GM21723 (cell line): Measurements from ENCODE around the gene SLC18A3.
A peak's percentile ranks its signal among the peaks of the same experiment; 100 is the strongest.

Experiments used
- ATAC-seq: cut with Tn5 transposase; IDR thresholded peaks from one replicate; pipeline ENCODE4 v1.9.1; 2021; ENCODE audit warnings: mild to moderate bottlenecking, moderate library complexity; ENCODE audit not compliant: unreplicated experiment

SLC18A3 gene

DNA sequence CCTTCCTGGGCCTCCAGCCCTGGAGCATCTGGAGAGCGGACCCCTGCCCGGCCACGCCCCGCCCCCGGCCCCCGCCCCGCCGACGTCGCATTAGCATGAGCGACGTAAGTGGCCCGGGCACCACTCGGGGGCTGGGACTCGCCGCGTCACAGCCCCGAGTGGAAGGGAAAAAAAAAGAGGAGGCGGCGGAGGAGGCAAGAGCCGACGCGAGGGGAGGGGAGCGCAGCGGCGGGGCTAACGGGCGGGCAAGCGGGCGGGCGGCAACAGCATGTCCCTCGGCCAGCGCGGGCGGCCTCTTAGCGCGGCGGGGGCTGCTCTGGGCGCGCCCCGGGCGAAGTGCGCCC is at the start of gene SLC18A3:
TSS of gene SLC18A3 (plus strand) at position 197 of the 344 bp plus-strand sequence. CDS start 431 bp downstream, outside the sequence.
- ATAC-seq: no peak

DNA sequence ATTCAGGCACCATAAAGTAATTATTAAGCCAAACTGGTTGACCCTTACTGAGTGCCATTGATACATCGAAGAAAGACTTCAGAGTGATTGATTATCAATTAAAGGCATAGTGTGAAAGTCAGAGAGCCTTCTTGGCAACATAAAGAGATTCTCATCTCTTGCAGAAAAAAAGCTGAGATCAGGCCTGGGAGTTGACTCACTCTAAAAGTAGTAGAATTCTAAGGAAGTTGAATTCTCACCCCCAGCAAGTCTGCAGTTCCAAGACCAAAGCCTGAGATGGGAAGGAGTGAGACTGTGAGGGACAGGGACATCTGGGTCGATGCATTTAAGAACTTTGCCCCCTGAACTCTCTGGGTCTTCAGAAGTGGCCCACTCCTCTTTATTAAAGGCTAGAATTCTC is 49.6 kb upstream of the SLC18A3 start:
- no peak for ATAC-seq

DNA sequence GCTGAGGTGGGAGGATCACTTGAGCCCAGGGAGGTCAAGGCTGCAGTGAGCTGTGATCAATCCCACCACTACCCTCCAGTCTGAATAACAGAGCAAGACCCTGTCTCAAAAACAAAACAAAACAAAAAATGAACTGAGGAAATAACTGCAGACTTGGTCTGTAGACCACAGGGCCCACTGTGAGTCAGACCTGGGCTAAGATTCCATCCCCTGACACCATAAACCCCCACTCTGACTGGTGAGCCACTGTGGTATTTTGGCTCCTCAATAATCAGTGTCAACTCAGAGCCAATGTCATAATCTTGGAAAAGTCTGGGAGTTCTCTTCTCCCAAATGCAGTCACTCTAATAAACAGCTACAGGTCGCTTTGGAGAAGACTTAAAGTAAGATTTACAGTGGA is 47.2 kb upstream of the SLC18A3 start:
- no peak for ATAC-seq

DNA sequence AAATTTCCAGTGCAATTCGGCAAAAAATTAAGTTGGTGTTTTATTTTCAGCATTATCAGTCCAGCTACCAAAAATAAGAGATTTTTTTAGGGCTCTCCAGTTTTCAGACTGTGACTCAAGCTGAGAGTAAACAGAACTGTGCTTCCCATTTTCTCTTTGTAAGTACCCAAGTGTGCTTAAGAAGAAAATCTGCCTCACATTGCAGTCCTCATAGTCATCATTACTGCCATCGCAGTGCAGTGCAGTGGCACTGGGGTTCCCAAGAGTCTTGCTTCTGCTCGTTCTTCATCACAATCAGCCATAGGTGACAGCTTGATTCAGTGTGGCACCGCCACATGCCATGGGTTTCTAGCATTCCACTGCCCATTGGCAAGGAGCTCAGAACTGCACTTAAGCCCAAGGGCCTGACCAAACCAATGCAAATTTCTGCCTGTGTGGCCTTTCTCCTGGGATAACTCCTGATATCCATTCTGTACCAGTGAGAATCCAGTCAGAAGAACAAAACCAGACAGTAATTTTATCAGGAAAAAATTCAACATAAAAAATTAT is 45.6 kb upstream of the SLC18A3 start:
- ATAC-seq: peak; percentile 48

DNA sequence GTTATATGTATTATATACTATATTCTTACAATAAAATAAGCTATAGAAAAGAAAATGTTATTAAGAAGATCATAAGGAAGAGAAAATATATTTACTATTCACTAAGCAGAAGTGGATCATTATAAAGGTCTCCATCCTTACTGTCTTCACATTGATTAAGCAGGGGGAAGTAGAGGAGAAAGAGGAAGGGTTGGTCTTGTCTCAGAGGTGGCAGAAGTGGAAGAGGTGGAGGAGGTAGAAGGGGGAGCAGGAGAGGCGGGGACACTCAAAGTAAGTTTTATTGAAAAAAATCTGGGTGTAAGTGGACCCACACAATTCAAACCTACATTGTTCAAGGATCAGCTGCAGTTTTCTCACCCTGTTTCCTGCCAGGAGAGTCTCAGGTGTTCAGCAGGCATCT is 42.3 kb upstream of the SLC18A3 start:
- peak; percentile 13 for ATAC-seq

DNA sequence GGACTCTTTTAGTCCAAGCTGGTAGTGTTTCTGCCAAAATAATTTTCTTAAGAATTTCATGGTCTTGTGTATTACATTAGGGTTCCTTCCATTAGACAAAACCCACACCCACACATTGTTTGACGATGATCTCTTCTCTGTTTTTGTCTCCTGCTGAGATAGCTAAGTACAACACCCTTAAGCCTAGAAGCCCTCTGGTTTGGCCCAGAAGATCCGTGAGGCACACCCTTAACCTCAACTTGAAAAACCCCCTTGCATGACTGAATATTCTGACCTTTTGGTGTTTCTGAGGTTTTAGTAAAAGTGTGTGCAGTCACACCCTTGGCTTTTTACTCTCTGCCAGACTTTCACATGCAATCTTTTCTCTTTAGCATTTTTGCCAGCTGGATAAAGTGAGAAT is 41.9 kb upstream of the SLC18A3 start:
- ATAC-seq: peak; percentile 79

DNA sequence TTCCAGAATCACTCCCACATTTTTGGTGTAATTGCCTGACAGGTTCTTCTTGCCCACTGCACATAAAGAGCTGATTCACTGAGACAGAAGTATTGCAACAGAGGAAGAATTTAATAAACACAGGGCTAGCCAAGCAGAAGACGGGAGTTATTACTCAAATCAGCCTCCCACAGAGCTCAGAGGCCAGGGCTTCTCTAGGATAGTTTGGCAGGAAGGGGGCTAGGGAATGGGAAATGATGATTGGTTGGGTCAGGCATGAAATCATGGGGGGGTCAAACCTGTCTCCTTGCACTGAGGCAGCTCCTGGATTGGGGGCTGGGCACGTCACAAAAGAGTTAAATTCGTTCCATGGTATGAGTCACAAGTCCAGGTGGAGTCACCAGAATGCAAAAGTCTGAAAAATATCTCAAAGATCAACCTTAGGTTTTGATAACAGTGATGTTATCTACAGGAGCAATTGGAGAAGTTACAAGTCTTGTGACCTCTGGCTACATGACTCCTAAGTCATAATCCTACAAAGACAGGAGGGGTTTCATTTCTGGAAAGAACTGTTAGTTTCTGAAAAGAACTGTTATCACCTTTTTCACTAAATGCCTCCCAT is 41.0 kb upstream of the SLC18A3 start:
- ATAC-seq: no peak

GRCh38 chr10:49571388-49571787 is 38.7 kb upstream of the SLC18A3 start:
- ATAC-seq: no peak

GRCh38 chr10:49572594-49573114 is 37.5 kb upstream of the SLC18A3 start:
- no peak for ATAC-seq

- ATAC-seq: no peak
Measured at GRCh38 chr10:49575489-49576072, 34.5 kb upstream of the SLC18A3 start.

DNA sequence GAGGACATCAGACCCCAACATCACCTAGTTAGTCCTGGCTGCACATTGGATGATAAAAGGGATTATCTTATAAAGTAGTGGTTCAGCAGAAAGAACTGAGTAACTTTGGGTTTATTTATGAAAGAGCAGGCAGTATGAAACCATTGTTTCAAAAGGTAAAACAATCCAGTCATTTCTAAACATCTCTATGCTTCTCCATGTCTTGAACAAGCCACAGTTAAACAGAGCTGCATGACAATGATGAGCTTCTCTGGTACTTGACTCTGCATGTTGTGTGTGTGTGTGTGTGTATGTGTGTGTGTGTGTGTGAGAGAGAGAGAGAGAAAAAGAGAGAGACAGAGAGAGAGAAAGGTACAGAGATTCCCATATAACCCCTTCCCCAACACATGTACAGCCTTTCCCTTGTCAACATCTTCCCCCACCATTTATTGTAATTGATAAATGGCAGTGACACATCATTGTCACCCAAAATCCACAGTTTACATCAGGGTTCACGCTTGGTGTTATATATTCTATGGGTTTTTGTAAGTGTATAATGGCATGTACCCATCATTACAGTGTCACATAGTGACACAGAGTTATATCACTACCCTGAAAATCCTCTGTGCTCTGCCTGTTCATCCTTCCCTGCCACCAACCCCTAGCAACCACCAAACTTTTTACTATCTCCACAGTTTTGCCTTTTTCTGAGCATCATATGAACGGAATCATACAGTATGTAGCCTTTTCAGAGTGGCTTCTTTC is 32.8 kb upstream of the SLC18A3 start:
- no peak for ATAC-seq

DNA sequence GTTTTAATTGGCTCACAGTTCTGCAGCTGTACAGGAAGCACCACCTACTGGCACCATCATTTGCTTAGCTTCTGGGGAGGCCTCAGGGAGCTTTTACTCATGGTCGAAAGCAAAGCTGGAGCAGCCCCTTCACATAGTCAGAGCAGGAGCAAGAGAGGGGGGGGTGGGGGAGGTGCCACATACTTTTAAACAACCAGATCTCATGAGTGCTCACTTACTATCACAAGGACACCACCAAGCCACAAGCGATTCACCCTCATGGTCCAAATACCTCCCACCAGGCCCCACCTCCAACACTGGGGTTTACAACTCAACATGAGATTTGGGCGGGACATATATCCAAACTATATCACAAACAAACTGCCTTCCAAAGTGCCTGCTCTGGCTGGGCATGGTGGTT is 31.7 kb upstream of the SLC18A3 start:
- ATAC-seq: no peak

- no peak for ATAC-seq
Measured at GRCh38 chr10:49579621-49580020, 30.5 kb upstream of the SLC18A3 start.

- ATAC-seq: no peak
Measured at GRCh38 chr10:49585387-49585786, 24.7 kb upstream of the SLC18A3 start.

DNA sequence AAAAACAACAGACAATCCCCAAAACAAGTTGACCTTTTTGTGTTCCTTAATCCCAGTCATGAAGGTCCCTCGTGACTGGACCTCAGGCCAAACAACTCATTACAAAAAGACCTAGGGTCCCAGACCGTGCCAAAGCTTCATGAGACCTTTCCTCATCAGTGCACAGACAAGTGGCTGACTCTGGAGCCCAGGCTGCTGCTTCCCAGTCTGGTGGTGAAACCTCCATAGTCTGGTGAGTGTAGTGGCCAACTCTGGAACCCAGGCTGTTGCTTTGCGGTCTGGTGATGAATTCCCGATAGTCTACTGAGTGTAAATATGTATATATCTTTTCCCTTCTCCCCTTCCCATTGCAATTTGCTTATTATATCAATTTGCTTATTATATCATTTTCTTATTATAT is 22.1 kb upstream of the SLC18A3 start:
- ATAC-seq: no peak

GRCh38 chr10:49592726-49593563 is 17.2 kb upstream of the SLC18A3 start:
- ATAC-seq: peak; percentile 83

GRCh38 chr10:49593564-49593875 is 16.6 kb upstream of the SLC18A3 start:
- ATAC-seq: no peak

DNA sequence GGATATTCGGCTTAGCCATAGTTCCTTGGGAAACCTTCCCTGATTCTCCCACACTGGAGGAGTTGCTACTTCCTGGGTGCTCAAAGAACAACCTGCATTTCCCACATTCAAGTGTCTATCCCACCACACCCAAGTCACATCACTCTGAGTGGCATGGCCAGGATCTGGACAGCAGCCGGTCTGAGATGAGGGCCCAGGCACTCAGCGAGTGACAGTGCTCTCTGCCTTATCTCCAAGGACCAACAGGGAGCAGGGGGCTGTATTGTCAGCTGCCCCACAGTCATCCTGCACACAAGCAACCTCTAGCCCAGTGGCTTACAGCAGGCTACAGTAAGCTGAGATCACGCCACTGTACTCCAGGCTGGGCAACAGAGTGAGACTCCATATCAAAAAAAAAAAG is 16.1 kb upstream of the SLC18A3 start:
- ATAC-seq: no peak

DNA sequence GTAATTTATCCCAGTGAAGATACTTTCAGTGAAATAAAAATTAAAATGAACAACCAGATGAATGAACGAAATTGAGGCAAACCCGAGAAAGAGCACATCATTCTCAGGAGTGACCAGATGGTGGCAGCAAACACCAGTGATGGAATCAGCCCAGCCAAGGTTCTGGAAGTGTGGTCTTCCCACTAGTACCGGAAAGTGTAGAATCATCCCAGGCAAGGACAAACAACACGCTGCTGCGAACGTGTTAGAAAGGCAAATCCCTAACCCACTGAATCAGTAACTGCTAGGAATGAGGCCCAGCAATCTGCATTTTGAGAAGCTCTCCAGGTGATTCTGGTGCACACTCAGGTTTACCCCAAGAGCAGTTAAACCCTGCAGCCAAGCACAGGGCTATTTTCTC is 15.5 kb upstream of the SLC18A3 start:
- ATAC-seq: no peak

DNA sequence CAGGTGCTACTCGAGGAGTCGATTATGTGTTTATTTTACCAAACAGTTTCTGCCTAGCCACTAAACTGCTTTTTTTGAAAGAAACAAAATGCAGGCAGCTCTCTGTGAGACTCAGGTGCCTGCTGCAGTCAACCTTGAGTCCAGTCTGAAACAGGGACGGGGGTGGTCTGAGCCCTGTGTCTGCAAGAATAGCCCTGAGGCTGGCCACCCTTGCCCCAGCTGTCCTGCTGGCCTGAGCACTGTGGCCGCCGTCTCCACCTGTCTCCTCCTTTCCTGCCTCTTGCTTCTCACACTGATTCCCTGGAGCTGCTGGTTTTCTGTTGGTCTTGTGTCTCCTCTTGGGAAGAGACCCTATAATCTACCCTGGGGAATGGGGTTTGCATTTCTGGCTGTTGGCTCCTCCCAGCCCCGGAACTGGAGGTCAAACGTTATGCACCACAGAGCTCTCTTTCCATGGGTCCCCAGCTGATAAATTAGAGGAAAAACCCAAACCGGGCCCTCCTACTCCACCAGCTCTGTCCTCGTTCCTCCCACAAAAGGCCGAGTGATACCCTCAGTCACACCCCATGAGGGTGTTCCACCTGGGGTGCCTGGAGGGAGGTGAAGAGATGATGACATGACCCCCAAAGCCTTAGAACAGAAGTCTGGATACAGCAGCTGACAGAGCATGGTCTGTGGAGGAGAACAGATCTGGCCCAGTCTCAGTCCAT is 15.0 kb upstream of the SLC18A3 start:
- ATAC-seq: no peak
